GM18870 (cell line): ENCODE measurements around the gene CASKIN1.
"Not testable (repeated sequence)": the region's sequence is repeated elsewhere in the genome, so short reads cannot be mapped to it uniquely, and the experiment has no call there.

ENCODE experiments used
- ATAC-seq: cut with Tn5 transposase; IDR thresholded peaks from one replicate; pipeline ENCODE4 v1.9.1; 2021; ENCODE audit warnings: moderate library complexity; ENCODE audit not compliant: unreplicated experiment

Gene CASKIN1

DNA sequence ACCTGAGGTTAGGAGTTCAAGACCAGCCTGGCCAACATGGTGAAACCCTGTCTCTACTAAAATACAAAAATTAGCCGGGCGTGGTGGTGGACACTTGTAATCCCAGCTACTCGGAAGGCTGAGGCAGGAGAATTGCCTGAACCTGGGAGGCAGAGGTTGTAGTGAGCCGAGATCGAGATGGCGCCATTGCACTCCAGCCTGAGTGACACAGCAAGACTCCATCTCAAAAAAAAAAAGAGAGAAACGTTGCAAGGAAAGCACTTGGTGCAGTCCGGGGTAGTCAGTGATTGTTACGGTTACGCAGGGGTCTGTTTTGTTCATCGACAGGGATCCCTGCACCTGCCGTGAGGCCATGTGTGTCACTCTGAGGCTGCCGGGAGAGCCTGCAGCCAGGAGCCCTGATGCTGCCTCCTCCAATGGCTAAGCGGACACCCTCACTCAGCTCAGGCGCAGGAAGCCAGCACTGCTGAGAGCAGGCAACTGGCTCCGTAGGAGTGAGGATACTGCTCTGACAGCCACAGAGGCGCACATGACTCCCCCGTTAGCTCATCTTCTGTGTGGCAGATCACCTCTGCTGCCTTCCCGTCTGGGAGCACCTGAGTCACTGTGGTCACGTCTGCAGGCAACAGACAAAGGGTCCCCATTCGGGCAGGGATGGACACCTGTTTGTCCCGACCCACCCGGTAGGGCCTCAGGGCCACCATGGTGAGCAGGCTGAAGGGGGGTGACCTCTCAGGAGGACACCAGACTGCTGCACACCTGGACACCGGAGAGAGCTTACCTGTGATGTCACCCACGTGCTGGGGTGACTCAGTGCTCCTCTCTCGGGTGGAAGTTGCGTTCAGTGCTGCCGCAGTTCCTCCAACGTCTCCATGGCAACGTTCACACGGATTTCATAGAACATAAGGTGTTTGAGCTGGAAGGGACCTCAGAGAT lies 53.2 kb downstream of the CASKIN1 start:
- no peak for ATAC-seq

DNA sequence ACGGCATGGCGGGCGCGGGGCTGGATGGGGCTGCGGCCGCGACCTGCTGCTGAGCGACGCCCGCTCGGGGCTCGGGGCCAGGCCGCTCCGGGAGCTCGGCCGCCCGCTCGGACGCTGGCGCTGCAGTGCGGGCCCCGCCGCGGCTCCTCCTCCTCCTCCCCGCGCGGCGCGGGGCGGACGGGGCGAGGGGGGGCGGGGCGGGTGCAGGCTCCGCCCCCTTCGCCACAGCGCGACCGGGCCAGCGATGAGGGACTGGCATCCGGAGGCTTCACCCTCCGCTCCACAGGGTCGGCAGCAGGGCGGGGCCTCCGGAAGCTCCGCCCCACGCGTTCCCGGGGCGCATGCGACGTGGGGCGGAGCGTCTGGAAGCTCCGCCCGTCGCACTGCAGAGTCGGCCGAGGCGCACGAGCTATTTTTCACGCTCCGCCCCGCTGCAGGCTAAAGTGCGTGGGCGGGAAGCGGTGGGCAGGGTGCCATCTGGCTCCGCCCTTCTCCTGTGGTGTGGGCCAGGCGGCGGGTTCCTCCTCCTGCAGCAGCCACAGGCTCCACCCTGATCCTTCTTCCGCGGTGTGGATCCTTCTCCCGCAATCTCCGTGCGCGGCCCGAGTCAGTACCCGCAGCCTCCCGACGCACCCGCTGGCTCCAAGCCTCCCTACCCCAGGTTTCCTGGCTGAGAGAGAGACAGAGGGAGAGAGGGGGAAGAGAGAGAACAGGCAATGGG lies 60.5 kb downstream of the CASKIN1 start, which contains the start of gene PKD1:
TSS of gene PKD1 (minus strand) at position 129 of the 721 bp plus-strand sequence. CDS start 209 bp downstream, outside the sequence.
- not testable (repeated sequence) for ATAC-seq

DNA sequence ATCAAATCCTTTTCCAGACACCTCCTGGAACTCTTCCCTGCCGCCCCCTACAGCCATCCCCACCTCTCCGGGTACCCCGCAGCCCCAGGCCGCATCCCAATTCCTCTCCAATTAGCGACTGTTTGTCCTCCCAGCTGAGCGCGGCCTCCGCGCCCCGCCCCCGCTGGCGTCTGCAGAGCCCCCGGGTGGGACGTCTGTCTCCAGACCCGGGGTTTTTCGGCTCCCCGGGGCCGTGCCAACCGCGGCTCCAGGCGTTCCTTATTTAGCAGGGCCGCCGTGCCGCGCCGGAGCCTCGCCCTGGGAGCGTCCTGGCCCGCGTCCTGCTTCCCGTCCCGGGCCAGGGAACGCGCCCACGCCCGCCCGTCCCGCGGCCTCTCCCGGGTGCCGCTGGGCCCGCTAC lies 61.3 kb downstream of the CASKIN1 start:
- ATAC-seq = not testable (repeated sequence)

DNA sequence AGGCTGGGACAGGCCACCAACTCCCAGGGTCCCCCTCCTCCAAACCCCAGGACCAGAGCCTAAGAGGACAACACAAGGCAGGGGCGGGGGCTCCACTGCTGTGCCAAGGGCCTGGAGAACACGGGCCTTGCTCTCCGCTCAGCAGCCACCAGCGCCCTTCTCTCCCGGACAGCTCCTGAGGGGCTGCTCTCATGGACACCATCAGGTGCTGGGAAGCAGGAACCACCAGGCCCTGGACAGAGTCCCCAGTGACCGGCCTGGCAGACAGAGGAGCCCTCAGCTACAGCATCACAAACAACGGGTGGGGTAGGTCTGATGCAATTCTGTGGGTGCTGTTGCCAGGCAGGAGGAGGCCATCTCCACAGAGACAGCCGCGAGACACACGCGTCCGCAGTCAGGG lies 62.6 kb downstream of the CASKIN1 start:
- ATAC-seq = not testable (repeated sequence)

DNA sequence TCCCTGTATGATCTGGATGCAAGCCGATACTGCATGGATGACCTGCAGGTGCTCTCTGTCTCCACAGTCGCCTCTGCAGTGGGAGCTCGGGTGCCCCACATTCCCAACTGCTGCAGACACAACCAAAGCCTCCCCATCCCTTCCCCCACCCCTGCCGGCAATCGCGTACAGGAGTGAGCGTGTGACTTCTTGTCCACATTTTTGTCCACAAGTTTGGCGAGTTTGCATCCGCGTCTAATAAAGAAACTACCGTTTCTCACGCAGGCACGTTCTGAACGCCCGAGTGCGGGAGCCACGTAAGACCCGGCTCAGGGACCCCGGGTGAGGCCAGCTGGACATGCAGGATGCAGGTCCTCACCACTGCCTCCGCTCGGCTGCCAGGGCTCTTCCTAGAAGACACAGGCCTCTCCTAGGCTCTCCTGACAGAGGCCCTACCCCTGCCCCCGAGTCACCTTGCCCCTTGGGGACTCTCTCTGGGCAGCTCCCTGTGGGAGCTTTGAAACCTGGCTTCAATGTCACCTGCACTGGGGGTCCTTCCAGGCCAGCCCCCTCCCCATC lies 66.4 kb downstream of the CASKIN1 start:
- not testable (repeated sequence) for ATAC-seq

DNA sequence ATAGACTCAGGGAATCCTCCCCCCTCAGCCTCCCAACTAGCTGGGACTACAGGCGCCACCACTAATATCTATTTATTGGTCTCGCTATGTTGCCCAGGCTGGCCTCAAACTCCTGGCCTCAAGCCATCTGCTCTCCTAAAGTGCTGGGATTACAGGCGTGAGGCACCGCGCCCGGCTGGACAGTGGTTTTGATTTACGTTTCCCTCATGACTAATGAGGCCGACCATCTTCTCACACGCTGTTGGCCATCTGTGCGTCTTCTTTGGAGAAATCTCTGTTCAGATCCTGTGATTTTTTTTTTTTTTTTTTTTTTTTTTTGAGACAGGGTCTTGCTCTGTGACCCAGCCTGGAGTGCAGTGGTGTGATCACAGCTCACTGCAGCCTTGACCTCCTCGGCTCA lies 67.2 kb downstream of the CASKIN1 start:
- not testable (repeated sequence) for ATAC-seq

DNA sequence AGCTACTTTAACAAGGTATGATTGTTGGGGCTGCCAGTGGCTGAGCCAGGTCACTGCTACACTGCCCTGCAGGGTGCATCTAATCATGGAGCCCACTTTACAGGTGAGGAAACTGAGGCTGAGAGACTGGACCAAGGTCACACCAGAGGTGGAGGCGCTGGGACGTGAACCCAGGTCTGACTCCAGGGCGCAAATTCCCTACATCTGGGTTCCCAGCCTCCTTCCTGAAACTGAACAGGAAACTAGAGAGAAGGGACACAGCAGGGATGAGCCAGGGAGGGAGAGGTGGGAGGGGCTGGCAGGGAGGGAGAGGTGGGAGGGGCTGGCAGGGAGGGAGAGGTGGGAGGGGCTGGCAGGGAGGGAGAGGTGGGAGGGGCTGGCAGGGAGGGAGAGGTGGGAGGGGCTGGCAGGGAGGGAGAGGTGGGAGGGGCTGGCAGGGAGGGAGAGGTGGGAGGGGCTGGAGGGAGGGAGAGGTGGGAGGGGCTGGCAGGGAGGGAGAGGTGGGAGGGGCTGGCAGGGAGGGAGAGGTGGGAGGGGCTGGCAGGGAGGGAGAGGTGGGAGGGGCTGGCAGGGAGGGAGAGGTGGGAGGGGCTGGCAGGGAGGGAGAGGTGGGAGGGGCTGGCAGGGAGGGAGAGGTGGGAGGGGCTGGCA lies 68.7 kb downstream of the CASKIN1 start:
- ATAC-seq = not testable (repeated sequence)
